Epithelial cell of prostate (primary cell): ENCODE data around the gene KRT85.

ENCODE experiments used
- DNase-seq: peaks from one replicate; pipeline ENCODE4 v3.0.0-alpha.2; 2011; ENCODE audit warnings: low read depth, low spot score
- H3K27ac ChIP-seq: fragments of 450-650 bp; 2 replicates; pipeline ENCODE4 v1.5.1; 2017; ENCODE audit warnings: mild to moderate bottlenecking

KRT85 gene

DNA sequence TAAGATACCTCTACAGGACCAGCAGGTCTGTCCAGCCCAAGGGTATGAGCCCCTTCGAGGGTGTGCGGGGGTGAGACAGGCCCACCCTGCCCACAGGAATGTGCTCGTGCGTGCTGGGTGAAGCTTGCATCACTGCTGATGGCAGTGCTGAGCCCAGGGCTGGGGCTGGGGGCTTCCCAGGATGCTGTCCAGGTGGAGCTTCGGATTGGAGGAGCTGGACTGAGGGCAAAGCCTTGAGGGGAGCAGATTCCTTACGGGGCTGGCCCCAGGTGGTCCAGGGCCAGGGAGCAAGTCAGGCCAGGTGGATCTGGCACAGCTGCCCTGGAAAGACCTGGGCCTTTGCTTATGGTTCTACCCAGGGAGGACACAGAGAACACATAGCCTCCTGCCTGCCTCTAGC lies 2.5 kb upstream of the KRT85 start:
- DNase-seq = no peak
- H3K27ac ChIP-seq = no peak overlapping the region

DNA sequence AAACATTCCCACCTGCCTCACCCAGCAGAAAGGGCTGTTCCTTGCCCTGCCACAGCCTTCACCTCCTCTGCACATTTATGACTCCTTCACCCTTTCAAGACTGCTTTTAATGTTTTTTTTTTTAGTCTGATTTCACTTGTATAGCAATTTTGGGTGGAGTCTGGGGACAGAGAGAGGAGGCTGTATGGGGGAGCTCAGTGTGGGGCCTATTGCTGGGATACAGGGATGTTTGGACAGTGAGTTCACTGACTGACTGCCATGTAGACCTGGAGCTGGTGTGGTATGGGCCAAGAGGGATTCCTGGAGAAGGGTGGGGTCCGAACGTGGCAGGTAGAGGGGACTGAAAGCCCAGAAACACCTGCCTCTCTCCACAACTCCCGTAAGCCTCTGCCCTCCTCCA lies 1.9 kb upstream of the KRT85 start:
- no peak for DNase-seq
- H3K27ac ChIP-seq = no peak overlapping the region

DNA sequence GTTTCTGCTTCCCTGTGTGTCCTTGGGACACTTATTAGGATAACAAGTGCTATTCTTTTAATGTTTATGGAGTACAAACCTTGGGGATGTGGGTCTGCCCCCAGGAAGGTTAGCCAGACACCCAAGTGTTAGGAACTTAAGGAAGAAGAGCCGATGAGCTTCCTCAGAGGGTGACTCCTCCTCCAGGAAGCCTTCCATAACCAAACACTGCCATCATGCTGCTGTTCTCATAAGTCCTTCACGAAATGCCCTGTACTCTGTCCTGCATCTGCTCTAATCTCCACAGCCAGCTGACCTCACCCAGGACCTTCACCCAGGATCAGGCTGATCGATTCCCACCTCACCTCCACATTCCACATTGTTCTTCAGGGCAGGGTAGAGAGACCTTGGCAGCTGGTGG lies 1.2 kb upstream of the KRT85 start:
- no peak overlapping the region for H3K27ac ChIP-seq
- no peak for DNase-seq

DNA sequence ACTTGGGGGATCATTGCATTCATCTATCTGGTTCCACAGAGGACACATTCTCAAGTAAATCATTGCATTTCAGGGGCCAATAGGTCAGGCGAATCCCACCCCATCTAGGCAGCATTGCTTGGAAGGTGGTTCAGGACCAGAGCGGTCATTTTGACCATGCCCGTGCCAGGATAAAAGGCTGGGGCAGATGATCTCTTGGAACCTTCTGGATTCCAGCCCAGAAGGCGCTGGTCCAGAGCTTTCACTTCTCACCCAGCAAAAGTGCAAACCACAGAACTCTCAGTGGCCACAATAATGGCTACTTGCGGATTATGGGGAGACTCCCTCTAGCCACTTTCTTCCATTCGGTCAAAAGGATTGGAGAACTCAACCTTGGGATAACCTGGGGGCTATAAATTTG lies 595 bp upstream of the KRT85 start:
- no peak for DNase-seq
- no peak overlapping the region for H3K27ac ChIP-seq

DNA sequence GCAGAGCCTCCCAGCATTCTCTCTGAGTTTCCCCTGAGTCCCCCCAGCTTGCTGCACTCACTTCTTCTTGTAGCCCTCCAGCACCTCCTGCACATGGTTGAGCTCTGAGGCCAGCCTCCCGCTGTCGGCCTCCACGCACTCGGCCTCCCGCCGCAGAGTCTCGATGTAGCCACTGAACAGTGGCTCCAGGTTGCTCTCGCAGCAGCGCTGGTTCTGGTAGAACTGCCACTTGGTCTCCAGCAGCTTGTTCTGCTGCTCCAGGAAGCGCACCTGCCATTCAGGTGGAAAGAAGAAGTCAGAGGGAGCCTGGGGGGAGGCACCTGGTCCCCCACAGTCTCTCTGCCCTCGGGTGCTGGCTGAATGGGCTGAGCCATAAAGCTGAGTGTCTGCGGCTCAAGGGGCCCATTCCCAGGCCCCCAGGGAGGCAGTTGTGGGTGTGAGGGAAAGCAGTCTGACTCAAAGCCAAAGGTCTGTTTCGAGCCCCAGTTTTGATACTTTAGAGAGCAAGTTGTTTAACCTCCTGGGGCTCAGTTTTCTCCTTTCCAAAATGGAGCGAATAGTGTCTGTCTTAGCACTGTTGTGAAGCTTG lies 2.3 kb downstream of the KRT85 start:
- no peak overlapping the region for H3K27ac ChIP-seq
- DNase-seq = no peak

DNA sequence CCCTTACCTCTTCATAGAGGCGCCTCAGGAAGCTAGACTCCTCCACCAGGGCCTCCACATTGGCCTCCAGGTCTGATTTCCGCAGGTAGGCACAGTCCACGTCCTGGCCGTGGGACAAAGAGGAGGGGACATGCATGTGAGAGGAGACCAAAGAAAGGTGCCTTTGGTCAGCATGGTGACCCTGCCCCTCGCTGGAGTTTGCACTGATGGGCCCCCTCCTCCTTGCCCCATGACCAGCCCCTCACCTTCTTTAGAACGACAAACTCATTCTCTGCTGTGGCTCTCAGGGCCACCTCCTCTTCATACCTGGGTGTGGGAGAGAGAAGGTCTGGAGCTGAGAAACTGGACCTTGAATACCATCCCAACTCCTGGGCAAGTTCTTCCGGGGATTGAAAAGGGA lies 3.2 kb downstream of the KRT85 start:
- no peak for DNase-seq

DNA sequence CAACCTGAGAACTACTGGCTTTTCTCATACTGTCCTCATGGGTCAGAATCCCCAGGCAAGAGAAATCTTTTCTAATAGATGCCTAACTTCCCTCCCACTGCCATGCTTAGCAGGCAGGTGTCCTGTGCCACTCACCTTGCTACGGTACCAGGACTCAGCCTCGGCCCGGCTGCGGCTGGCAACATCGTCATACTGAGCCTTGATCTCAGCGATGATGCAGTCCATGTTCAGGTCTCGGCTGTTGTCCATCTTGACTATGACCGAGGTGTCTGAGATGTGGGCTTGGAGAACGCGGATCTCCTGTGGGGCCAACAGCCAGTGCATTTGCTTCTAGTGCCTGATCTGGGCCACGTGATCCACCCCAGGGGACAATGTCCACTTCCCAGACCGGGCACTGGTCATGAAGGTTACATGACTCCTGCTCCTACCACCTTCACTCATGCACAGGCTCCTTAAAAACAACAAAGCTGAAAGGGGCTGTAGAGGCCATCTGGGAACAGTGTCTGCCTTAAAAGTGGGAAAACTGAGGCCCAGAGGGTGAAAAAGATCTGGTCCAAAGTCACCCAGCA lies 4.1 kb downstream of the KRT85 start:
- H3K27ac ChIP-seq = no peak overlapping the region
- DNase-seq = no peak

More for the DNA sequence above, 3.2 kb downstream of the KRT85 start:
- H3K27ac ChIP-seq = no peak overlapping the region

DNA sequence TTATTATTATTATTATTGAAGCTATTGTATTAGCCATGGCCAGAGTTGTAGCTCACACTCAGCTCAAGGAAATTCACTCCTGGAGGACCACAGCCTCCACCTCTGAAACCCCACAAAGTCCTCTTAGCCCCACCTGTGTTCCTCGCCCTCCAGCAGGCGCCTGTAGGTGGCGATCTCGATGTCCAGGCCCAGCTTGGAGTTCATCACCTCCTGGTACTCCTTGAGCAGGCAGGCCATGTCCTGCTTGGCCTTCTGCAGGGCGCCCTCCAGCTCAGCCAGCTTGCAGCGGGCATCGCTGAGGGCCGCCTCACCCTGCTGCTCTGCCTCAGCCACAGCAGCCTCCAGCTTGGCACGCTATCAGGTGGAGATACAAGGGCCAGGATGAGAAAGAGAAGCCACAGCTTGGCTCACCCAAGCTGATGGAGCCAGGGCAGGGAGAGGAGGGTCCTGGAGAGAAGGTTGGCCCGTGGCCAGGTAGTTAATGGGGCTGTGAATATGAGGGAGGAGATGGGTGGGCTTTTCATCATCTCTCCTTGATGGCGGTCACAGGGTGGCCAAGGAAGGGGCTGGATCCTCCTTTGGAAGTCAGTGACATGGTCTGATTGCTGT lies 5.1 kb downstream of the KRT85 start:
- no peak for DNase-seq
- H3K27ac ChIP-seq = no peak overlapping the region

DNA sequence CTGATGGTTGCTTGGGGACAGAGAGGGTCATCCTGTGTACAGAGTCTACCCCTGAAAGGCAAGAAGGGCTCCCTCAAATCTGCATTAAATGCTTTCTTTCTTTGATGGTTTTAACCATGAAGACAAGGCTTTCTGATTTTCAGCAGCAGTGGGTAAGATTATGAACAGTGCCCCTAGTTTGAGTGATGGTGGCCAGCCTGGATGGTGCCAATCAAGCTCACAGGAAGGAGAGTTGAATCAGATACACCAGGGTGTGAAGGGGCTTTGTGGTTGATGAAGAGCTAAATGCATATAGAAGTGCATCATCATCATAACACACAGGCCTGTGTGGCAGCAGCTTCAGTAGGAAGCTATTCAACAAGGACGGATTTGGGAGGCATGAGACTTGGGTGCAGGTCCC lies 5.7 kb downstream of the KRT85 start:
- no peak overlapping the region for H3K27ac ChIP-seq
- DNase-seq = no peak

DNA sequence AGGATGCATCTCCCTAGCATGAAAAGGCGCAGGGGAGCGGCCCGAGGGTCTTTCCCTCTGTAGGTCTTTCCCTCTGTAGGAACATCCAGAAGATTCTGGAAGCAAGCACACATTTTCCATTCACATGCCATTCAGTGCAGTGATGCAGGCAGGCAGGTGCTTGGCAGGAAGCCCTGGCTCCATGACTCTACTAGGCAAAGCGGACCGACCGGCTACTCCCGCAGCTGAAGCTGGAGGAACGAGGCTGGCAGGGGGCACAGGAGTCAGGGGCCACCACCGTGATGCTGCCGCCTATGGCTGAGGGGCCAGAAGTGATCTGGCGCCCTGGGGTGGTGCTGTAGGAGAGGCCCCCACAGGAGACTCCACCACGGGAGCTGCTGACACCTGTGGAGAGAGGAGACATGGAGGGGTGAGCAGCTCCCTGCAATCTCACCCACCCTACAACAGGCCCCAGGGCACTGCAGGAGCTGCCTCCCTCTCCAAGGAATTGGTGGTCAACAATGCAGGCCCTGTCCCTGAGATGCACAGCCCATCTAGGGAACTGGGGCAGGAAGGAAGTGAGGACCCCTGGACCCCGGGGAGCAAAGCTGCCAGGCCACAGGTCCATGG lies 6.5 kb downstream of the KRT85 start:
- H3K27ac ChIP-seq = no peak overlapping the region
- no peak for DNase-seq

DNA sequence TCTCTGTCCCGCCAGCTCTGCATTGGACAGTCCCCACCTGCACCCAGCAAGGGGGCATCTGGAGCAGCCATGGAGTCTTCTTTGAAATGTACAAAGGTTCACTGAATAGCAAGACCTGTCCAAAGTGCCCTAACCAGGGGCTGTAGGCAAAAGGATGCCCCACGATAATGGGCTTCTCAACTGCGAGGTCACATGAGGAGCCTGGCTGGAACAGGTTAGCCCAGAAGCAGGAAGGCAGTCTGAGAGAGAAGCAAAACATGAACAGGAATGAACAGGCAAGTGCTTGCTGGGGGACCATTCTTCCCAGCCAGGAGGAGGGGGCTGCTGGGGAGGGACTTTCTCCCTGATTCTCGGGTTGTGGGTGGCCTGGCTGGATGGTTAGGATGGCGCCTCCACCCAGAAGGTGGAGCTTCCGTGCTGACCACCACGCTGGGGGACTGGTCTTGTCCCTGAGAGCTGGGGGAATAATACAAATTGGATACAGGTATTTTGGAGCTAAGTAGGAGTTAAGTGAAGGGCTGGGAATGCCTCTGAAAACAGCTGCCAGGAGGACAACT lies 7.1 kb downstream of the KRT85 start:
- H3K27ac ChIP-seq = no peak overlapping the region
- DNase-seq = no peak

DNA sequence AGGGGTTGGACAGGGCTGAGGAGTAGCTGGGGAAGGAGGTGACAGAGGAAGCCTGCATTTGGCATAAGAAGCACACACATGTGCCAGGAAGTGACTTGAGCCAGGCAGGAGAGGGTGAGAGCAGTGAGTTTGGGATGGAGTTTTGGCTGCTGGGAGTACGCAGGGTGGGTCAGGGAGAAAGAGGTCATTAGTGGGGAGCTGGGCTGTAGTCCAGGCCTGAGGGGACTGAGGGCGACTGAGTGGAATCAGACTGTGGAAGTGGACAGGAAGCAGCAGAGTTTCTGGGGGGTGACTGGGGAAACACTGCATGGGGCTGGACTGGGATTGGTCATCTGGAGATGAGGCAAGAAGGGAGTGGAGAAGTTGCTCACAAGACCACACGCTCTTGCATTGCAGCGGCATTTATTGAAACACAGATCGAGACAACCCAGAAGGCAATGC lies 7.6 kb downstream of the KRT85 start:
- H3K27ac ChIP-seq = no peak overlapping the region
- DNase-seq = no peak

DNA sequence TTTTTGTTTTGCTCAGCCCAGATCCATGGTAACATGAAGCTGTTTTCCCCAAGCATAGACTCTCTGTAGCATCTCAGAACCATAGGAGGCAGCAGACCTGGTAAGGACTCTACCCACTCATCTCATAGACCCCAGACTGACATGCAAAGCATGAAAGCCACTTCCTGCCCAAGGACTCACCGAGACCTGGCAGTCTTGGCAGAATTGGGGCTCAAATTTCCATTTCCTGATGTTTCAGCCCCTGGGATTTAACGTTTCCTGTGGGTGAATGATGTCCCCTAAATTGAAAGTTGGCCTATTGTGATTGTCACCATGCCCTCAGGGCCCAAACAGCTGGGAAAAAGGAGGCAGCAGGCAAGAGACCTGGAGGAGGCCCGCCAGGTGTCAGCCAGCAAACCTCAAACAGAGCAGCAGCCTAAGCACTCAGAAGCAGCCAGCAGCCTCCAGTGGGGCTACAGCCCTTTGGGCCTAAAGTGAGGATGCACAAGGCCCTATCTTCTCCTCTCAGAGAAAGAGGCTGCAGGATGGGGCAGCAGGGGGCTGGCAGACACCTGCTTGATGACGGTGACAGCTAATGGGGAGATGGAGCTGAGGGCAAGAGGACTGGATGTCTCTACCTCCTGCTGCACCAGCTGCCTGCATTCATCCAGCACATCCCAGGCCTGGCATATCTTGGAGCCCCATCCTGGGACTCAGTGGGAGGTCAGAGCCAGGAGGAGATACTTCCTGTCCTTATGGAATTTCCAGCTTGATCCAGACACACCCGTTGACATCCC lies 8.5 kb downstream of the KRT85 start:
- no peak for DNase-seq
- no peak overlapping the region for H3K27ac ChIP-seq

DNA sequence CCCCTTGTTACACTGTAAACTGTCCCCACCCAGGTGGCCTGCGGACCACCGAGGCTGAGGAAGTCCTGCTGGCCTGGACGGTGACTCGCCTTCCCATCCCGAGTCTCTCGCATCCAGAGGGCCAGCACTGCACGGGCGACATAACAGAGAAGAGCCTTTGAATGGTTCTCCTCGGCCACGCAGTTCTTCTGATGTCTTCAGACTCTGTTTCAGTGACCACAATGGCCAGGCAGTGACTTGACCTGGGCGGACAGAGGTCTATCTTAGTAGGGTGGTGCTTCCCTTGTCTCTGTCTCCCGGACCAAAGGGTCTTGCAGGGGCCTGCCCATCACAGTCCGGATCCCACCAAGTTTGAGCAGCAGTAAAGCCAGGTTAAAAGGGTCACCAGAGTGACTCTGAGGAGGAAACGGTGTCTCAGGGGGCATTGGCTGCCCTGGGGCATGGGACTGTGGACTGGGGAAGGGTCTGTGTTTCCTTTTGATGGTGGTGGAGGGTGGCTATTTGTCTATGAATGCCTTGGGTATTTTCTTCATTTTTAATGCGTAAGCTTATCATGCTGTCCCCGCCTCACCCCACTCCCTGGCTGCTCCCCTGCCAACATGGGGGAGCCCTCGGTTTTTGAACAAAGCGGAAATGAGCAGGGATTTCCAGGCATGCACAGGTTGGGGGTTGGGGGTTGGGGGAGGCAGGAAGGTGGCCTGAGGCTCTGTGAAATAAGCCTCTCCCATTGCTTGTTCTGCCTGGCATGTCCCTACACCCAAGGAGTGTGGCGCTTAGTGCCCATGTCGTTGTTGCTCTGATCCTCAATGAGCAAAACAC lies 10.3 kb downstream of the KRT85 start:
- H3K27ac ChIP-seq = no peak overlapping the region
- DNase-seq = no peak

DNA sequence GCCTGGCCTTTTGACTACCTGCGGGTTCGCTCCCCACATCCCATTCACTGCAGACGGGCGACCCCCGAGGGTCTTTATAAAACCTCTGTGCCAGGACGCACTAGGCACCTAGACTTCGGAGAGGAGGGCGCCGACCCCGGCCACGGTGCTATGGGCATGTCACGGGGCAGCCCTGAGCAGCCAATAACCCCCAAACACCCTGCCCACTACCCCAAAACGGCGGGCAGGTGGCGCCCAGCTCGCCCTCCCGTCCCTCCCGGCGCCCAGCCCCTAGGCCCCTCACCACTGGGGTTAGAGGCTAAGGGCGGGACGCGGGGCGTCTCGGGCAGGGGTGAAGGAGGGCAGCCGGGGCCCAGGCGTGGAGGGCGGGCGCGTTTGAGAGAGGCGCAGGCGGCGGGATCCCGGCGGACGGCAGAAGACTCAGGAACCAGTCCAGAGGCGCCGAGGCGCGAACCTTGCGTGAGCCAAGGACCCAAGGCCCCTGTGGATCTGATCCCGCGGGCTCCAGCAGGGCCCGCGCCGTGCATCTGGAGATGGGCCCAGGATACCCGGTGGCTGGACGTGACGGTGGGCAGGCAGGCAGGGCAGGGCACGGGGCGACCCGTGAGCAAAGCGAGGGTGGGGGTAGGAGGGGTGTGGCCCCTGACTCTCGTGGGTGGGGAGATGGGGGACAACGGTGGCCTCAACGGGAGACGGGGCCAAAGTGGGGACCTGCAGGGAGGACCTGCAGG lies 11.1 kb downstream of the KRT85 start:
- no peak for DNase-seq
- H3K27ac ChIP-seq = no peak overlapping the region

DNA sequence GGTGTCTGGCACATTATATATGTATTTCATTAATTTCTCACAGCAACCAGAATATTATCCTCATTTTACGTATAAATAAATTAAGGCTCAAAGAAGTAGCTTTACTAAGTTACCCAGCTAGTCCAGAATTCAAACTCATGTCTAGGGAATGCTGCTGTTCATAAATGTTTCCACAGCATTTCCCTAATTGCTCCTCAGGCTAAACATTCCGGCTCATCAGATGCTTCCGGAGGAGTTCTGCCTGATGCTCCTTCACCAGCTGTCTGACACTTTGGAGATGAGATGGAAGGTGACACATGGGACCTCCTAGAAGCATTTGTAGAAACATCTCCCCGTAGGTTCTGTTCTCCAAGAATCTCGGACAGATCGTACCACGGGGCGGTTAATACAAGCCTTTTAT lies 12.1 kb downstream of the KRT85 start:
- DNase-seq = no peak
- H3K27ac ChIP-seq = no peak overlapping the region

DNA sequence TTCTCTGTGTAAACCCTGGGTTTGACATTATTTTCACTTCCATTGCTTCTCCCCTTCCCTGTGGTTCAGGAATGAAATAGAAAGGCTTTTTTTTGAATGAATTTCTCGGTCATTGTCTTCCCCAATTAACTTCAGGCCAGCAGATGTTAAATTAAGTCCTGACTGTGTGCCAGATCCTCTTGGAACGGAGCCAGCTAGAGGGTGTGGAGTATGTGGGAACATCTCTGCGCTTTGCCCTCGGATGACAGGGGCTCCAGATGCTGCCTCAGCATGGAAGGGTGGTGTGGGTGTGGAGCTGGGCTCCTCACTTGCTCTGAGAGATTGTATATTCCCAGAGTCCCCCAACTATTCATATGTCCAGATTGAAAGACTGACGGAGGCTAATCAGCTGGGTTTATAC lies 13.1 kb downstream of the KRT85 start:
- no peak overlapping the region for H3K27ac ChIP-seq
- DNase-seq = no peak

DNA sequence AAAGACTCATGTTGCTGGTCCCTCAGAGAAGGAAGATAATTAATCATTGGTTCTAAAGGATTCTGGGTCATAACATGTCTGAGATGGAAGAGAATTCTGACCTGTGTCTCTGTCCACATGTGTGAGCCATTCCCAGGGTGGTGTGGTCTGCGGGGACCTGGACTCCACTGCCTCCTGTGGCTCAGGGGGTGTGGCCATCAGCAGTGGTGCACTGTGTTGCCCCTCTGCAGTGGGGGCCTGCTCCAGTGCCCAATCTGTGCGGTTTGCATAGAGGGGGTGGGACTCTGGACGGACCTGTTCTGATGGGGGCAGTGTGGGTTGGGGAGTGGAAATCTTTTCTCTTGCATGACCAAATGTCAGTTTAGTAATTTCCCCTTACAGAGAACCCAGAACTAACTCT lies 13.5 kb downstream of the KRT85 start:
- no peak for DNase-seq
- H3K27ac ChIP-seq = no peak overlapping the region

DNA sequence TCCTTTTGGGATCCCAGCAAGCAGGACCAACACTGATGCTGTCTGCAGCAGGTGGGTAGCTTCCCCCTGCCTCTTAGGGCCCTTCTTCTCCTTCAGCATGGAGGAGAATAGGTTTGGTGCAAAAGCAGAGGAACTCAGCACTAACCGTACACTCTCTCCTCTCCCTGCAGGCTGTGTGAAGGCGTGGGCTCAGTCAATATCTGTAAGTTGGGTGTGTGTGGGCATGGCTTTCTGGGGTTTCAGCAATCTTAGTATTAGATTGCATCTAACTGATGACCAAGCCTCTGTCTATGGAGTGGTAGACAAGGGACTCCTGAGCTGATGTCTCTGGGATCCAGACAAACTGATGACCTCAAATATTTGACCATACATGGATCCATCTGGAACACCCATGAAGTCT lies 14.3 kb downstream of the KRT85 start:
- no peak overlapping the region for H3K27ac ChIP-seq
- no peak for DNase-seq
